HG03175 (cell line): ENCODE data around the gene GRIN3A.
"Not testable (repeated sequence)": the region's sequence is repeated elsewhere in the genome, so short reads cannot be mapped to it uniquely, and the experiment has no call there.

Source experiments
- ATAC-seq: cut with Tn5 transposase; IDR thresholded peaks from one replicate; pipeline ENCODE4 v1.9.1; 2021; ENCODE audit warnings: mild to moderate bottlenecking, moderate library complexity; ENCODE audit not compliant: unreplicated experiment

Gene GRIN3A

GRCh38 chr9:101738566-101739183, at the start of gene GRIN3A:
Gene GRIN3A, minus strand, starts transcription at chr9:101738647. Its CDS starts 668 bp downstream, at chr9:101737979.
- ATAC-seq = no peak

- ATAC-seq = no peak
These were observed 49.4 kb upstream of the GRIN3A start for GRCh38 chr9:101787891-101788290.

GRCh38 chr9:101778332-101778731, 39.9 kb upstream of the GRIN3A start:
- ATAC-seq = no peak

- no peak for ATAC-seq
These were observed 26.0 kb upstream of the GRIN3A start for GRCh38 chr9:101764472-101764871.

GRCh38 chr9:101758304-101758930, 20.0 kb upstream of the GRIN3A start:
- ATAC-seq = no peak

GRCh38 chr9:101753716-101754115, 15.3 kb upstream of the GRIN3A start:
- ATAC-seq = no peak

GRCh38 chr9:101751895-101752294, 13.4 kb upstream of the GRIN3A start:
- ATAC-seq = no peak

- ATAC-seq = no peak
These were observed 864 bp upstream of the GRIN3A start for GRCh38 chr9:101739311-101739710.

GRCh38 chr9:101737705-101738565, 512 bp downstream of the GRIN3A start:
- no peak for ATAC-seq

- no peak for ATAC-seq
These were observed 1.2 kb downstream of the GRIN3A start for GRCh38 chr9:101737165-101737704.

- no peak for ATAC-seq
These were observed 1.7 kb downstream of the GRIN3A start for GRCh38 chr9:101736717-101737116.

- no peak for ATAC-seq
These were observed 7.0 kb downstream of the GRIN3A start for GRCh38 chr9:101731429-101731828.

- peak; percentile 89 for ATAC-seq
These were observed 10.6 kb downstream of the GRIN3A start for GRCh38 chr9:101727612-101728524.

- not testable (repeated sequence) for ATAC-seq
These were observed 14.2 kb downstream of the GRIN3A start for GRCh38 chr9:101724271-101724670.

GRCh38 chr9:101718192-101718591, 20.3 kb downstream of the GRIN3A start:
- no peak for ATAC-seq

- ATAC-seq = no peak
These were observed 21.8 kb downstream of the GRIN3A start for GRCh38 chr9:101716629-101717028.

- ATAC-seq = peak; percentile 83
These were observed 27.0 kb downstream of the GRIN3A start for GRCh38 chr9:101711330-101711941.

GRCh38 chr9:101708855-101709254, 29.6 kb downstream of the GRIN3A start:
- no peak for ATAC-seq

- no peak for ATAC-seq
These were observed 30.7 kb downstream of the GRIN3A start for GRCh38 chr9:101707721-101708120.

- ATAC-seq = no peak
These were observed 31.4 kb downstream of the GRIN3A start for GRCh38 chr9:101706997-101707396.
